HG02623 (cell line): Measurements from ENCODE around the gene ZNF438.
"Not testable (repeated sequence)": the region's sequence is repeated elsewhere in the genome, so short reads cannot be mapped to it uniquely, and the experiment has no call there.

Experiments
- ATAC-seq: cut with Tn5 transposase; IDR thresholded peaks from one replicate; pipeline ENCODE4 v1.9.1; 2021; ENCODE audit warnings: moderate library complexity; ENCODE audit not compliant: unreplicated experiment

Gene ZNF438

GRCh38 chr10:31055573-31056251 is 24.0 kb upstream of the ZNF438 start:
- no peak for ATAC-seq

GRCh38 chr10:31051703-31052102 is 20.0 kb upstream of the ZNF438 start:
- ATAC-seq, result no peak

- no peak for ATAC-seq
These were observed 11.0 kb upstream of the ZNF438 start for GRCh38 chr10:31042670-31043069.

- no peak for ATAC-seq
These were observed 9.3 kb upstream of the ZNF438 start for GRCh38 chr10:31041011-31041410.

GRCh38 chr10:31039006-31039405 is 7.3 kb upstream of the ZNF438 start:
- not testable (repeated sequence) for ATAC-seq

- no peak for ATAC-seq
These were observed 6.1 kb upstream of the ZNF438 start for GRCh38 chr10:31037749-31038148.

GRCh38 chr10:31036209-31036608 is 4.5 kb upstream of the ZNF438 start:
- no peak for ATAC-seq

GRCh38 chr10:31035266-31035798 is 3.7 kb upstream of the ZNF438 start:
- no peak for ATAC-seq

GRCh38 chr10:31034098-31034909 is 2.6 kb upstream of the ZNF438 start:
- no peak for ATAC-seq

- ATAC-seq, result no peak
These were observed 1.5 kb upstream of the ZNF438 start for GRCh38 chr10:31033147-31033546.

- ATAC-seq, result peak; percentile 78
These were observed 830 bp upstream of the ZNF438 start for GRCh38 chr10:31032258-31033132.

- no peak for ATAC-seq
These were observed 484 bp downstream of the ZNF438 start for GRCh38 chr10:31031205-31031557.

GRCh38 chr10:31030800-31031199 is 865 bp downstream of the ZNF438 start:
- ATAC-seq, result no peak

GRCh38 chr10:31030260-31030659 is 1.4 kb downstream of the ZNF438 start:
- ATAC-seq, result no peak

- ATAC-seq, result no peak
These were observed 3.6 kb downstream of the ZNF438 start for GRCh38 chr10:31028081-31028480.

GRCh38 chr10:31026279-31026678 is 5.4 kb downstream of the ZNF438 start:
- not testable (repeated sequence) for ATAC-seq

- ATAC-seq, result no peak
These were observed 6.5 kb downstream of the ZNF438 start for GRCh38 chr10:31025142-31025541.

GRCh38 chr10:31023558-31023957 is 8.1 kb downstream of the ZNF438 start:
- no peak for ATAC-seq

- ATAC-seq, result no peak
These were observed 11.5 kb downstream of the ZNF438 start for GRCh38 chr10:31020209-31020608.

- no peak for ATAC-seq
These were observed 12.7 kb downstream of the ZNF438 start for GRCh38 chr10:31018962-31019361.

GRCh38 chr10:31018356-31018750 is 13.3 kb downstream of the ZNF438 start:
- no peak for ATAC-seq
